ENCODE measurements around the gene IFRD1.
A peak's percentile ranks its signal among the peaks of the same experiment; 100 is the strongest.

The IFRD1 gene

DNA sequence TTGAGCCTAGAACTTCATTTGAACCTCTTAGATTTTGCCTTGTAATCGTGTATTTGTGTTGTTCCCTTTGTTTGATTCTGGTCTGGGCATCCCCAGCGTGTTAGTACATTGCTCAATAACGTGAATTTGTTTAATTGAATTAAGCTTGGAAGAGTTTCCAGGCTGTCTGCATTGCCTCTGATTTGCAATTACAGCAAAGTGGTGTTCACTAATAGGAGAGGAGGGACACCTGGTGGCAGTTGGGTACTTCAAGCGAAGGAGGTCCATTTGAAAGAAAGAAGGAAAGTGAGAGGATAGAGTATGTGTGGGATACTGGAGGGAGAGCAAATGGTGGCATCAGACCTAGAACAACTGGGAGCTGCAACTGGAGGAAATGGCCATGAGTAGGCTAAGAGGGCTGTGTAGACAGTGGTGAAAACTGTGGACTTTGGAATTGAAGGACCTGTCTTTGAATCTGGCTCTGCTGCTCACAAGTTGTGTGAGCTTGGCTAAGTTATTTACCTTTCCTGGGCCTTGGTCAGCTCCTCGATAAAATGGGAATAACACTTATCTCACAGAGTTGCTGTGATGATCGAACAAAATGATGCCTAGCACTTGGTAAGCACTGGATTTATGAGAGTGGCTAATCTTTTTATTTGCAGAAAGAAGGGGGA, 45.7 kb downstream of the IFRD1 start:
- TF ChIP-seq, protein P1, sequence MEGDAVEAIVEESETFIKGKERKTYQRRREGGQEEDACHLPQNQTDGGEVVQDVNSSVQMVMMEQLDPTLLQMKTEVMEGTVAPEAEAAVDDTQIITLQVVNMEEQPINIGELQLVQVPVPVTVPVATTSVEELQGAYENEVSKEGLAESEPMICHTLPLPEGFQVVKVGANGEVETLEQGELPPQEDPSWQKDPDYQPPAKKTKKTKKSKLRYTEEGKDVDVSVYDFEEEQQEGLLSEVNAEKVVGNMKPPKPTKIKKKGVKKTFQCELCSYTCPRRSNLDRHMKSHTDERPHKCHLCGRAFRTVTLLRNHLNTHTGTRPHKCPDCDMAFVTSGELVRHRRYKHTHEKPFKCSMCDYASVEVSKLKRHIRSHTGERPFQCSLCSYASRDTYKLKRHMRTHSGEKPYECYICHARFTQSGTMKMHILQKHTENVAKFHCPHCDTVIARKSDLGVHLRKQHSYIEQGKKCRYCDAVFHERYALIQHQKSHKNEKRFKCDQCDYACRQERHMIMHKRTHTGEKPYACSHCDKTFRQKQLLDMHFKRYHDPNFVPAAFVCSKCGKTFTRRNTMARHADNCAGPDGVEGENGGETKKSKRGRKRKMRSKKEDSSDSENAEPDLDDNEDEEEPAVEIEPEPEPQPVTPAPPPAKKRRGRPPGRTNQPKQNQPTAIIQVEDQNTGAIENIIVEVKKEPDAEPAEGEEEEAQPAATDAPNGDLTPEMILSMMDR (IDR thresholded peaks at IDR 0.05; ENCODE audit: insufficient read depth, low read depth, low read length, missing control alignments): peak; percentile 78
- DNase-seq (ENCODE audit: low read depth): peak; percentile 73
- no peak overlapping the region for H3K4me3 ChIP-seq (ENCODE audit: low read length)

- DNase-seq (ENCODE audit: low read depth): no peak
- no peak overlapping the region for H3K4me3 ChIP-seq (ENCODE audit: low read length)
- TF ChIP-seq, protein P1 (IDR thresholded peaks at IDR 0.05; ENCODE audit: insufficient read depth, low read depth, low read length, missing control alignments): no peak
Measured at GRCh38 chr7:112497481-112497880, 47.2 kb downstream of the IFRD1 start.

GRCh38 chr7:112500619-112501018, 50.4 kb downstream of the IFRD1 start:
- TF ChIP-seq, protein P1 (IDR thresholded peaks at IDR 0.05; ENCODE audit: insufficient read depth, low read depth, low read length, missing control alignments): no peak
- H3K4me3 ChIP-seq (ENCODE audit: low read length): no peak overlapping the region
- no peak for DNase-seq (ENCODE audit: low read depth)

DNA sequence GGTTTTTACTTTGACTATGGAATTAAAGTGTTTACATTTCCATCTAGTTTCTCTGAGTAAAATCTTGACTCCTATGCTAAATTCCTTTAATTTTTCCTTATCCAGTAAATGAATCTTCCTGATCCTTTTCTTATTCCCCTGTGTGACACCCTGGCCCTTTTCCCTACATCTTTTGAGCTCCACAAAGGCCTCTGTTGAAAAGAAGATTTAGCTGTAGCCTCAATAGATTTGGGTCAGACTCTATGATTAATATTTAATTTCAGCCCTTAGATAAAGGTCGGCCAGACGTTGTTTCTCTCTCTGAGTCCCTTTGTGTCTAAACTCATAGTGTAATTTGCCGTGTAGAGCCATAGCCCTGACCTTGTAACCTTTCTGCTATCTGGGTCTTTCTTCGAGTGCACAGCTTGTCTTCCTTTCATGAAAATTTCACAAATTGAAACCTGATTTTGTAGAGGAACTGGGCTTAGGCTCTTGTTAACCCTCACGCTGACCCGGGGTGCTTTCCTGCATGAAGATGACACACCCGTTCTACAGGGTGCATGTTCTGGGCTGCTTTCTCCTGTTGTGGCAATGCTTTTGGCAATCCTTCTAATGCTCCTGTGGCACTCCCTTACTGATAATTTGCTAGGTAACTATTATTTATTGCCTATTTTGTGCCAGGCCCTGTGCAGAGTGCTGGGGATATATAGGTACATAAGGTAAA, 51.7 kb downstream of the IFRD1 start:
- DNase-seq (ENCODE audit: low read depth): no peak
- TF ChIP-seq, protein P1 (IDR thresholded peaks at IDR 0.05; ENCODE audit: insufficient read depth, low read depth, low read length, missing control alignments): no peak
- H3K4me3 ChIP-seq (ENCODE audit: low read length): no peak overlapping the region

DNA sequence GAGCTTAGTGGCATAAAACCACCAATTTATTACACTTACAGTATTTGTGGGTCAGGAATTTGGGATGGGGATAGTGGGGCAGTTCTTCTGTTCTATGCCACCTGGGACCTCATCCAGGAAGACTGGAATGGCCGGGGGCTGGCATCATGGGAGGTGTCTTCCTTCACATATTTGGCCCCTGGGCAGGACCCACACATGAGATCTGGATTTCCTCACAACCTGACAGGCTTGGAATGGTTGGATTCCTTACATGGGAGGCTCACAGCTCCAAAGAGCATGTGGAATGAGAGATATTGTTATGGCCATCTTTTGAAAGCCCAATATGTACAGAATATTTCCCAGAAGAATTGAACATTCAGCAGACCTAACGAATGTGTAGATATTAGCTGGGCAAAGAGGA, 52.4 kb downstream of the IFRD1 start:
- no peak overlapping the region for H3K4me3 ChIP-seq (ENCODE audit: low read length)
- TF ChIP-seq, protein P1 (IDR thresholded peaks at IDR 0.05; ENCODE audit: insufficient read depth, low read depth, low read length, missing control alignments): no peak
- no peak for DNase-seq (ENCODE audit: low read depth)

GRCh38 chr7:112503361-112503972, 53.2 kb downstream of the IFRD1 start:
- no peak for DNase-seq (ENCODE audit: low read depth)
- no peak overlapping the region for H3K4me3 ChIP-seq (ENCODE audit: low read length)
- TF ChIP-seq, protein P1 (IDR thresholded peaks at IDR 0.05; ENCODE audit: insufficient read depth, low read depth, low read length, missing control alignments): no peak
